SK-N-SH treated with all-trans-retinoic acid at 6 μM for 48 hours (cell line): Measurements from ENCODE around the gene POP4.

Source experiments
- ESRRG ChIP-seq: fragments of 250-450 bp; sonication (Bioruptor Pico); IDR thresholded peaks from 2 replicates; pipeline ENCODE4 v1.6.1; 2021; ENCODE audit warnings: mild to moderate bottlenecking
- PPARA ChIP-seq: fragments of 250-450 bp; sonication (Bioruptor Pico); IDR thresholded peaks from 2 replicates; pipeline ENCODE4 v1.5.0; 2020; ENCODE audit warnings: mild to moderate bottlenecking, borderline replicate concordance
- SNAI2 ChIP-seq: fragments of 250-450 bp; sonication (Bioruptor Pico); IDR thresholded peaks from 2 replicates; pipeline ENCODE4 v1.5.0; 2020; ENCODE audit warnings: mild to moderate bottlenecking, moderate library complexity
- ZFP3 ChIP-seq: fragments of 250-450 bp; sonication (Bioruptor Pico); IDR thresholded peaks from 2 replicates; pipeline ENCODE4 v1.5.0; 2020; ENCODE audit warnings: mild to moderate bottlenecking, moderate library complexity
- ZFP30 ChIP-seq: fragments of 450-650 bp; formaldehyde crosslinking; IDR thresholded peaks from 2 replicates; pipeline ENCODE4 v1.5.0; 2022; ENCODE audit warnings: mild to moderate bottlenecking, moderate library complexity
- ZNF565 ChIP-seq: fragments of 450-650 bp; formaldehyde crosslinking; conservative IDR thresholded peaks from 2 replicates; pipeline ENCODE4 v1.5.0; 2020; ENCODE audit warnings: low read depth, mild to moderate bottlenecking, moderate library complexity
- ZNF8 ChIP-seq: fragments of 450-650 bp; formaldehyde crosslinking; IDR thresholded peaks from 2 replicates; pipeline ENCODE4 v1.5.0; 2020; ENCODE audit warnings: mild to moderate bottlenecking, moderate library complexity
- TF ChIP-seq, protein P1 (sequence below): fragments of 250-450 bp; sonication (Bioruptor Pico); IDR thresholded peaks from 2 replicates; pipeline ENCODE4 v1.8.0; 2020; ENCODE audit warnings: mild to moderate bottlenecking, moderate library complexity, borderline replicate concordance
- TF ChIP-seq, protein P2 (sequence below): fragments of 250-450 bp; sonication (Bioruptor Pico); IDR thresholded peaks from 2 replicates; pipeline ENCODE4 v1.5.1; 2021; ENCODE audit warnings: mild to moderate bottlenecking, moderate library complexity
- TF ChIP-seq, protein P3 (sequence below): fragments of 250-450 bp; sonication (Bioruptor Pico); IDR thresholded peaks from 2 replicates; pipeline ENCODE4 v1.5.1; 2020; ENCODE audit warnings: low read depth, mild to moderate bottlenecking, moderate library complexity
- TF ChIP-seq, protein P4 (sequence below): fragments of 250-450 bp; sonication (Bioruptor Pico); IDR thresholded peaks from 2 replicates; pipeline ENCODE4 v1.8.0; 2021; ENCODE audit warnings: low read depth, mild to moderate bottlenecking, moderate library complexity, borderline replicate concordance

DNA sequence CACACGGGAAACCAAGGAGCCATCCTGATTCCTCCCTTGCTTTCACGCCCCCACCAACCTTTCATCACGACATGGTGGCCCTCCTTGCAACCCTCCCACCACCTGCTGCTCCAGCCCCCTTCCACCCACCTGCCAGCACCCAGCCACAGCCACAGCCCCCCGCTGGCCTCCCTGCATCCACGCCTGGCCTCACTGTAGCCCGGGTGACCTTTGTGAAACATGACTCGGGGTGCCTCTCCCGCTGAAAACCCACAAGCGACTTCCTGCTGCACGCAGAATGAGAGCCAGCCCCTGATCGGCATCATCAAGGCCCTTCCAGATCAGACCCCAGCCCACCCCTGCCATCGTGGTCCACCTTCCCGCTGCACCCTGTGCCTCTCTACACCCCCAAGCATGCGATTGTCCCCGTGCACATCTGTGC is 14.9 kb downstream of the POP4 start:
- no peak for TF ChIP-seq ZFP30 (CRISPR knock-in tag)
- TF ChIP-seq ZFP3, result no peak
- TF ChIP-seq ZNF565 (CRISPR knock-in tag), result no peak
- TF ChIP-seq SNAI2 (CRISPR knock-in tag), result no peak
- TF ChIP-seq ZNF8 (CRISPR knock-in tag), result no peak
- TF ChIP-seq, protein P1, sequence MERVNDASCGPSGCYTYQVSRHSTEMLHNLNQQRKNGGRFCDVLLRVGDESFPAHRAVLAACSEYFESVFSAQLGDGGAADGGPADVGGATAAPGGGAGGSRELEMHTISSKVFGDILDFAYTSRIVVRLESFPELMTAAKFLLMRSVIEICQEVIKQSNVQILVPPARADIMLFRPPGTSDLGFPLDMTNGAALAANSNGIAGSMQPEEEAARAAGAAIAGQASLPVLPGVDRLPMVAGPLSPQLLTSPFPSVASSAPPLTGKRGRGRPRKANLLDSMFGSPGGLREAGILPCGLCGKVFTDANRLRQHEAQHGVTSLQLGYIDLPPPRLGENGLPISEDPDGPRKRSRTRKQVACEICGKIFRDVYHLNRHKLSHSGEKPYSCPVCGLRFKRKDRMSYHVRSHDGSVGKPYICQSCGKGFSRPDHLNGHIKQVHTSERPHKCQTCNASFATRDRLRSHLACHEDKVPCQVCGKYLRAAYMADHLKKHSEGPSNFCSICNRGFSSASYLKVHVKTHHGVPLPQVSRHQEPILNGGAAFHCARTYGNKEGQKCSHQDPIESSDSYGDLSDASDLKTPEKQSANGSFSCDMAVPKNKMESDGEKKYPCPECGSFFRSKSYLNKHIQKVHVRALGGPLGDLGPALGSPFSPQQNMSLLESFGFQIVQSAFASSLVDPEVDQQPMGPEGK (CRISPR knock-in tag), result no peak
- TF ChIP-seq, protein P2, sequence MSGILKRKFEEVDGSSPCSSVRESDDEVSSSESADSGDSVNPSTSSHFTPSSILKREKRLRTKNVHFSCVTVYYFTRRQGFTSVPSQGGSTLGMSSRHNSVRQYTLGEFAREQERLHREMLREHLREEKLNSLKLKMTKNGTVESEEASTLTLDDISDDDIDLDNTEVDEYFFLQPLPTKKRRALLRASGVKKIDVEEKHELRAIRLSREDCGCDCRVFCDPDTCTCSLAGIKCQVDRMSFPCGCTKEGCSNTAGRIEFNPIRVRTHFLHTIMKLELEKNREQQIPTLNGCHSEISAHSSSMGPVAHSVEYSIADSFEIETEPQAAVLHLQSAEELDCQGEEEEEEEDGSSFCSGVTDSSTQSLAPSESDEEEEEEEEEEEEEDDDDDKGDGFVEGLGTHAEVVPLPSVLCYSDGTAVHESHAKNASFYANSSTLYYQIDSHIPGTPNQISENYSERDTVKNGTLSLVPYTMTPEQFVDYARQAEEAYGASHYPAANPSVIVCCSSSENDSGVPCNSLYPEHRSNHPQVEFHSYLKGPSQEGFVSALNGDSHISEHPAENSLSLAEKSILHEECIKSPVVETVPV (CRISPR knock-in tag), result no peak
- TF ChIP-seq, protein P3, sequence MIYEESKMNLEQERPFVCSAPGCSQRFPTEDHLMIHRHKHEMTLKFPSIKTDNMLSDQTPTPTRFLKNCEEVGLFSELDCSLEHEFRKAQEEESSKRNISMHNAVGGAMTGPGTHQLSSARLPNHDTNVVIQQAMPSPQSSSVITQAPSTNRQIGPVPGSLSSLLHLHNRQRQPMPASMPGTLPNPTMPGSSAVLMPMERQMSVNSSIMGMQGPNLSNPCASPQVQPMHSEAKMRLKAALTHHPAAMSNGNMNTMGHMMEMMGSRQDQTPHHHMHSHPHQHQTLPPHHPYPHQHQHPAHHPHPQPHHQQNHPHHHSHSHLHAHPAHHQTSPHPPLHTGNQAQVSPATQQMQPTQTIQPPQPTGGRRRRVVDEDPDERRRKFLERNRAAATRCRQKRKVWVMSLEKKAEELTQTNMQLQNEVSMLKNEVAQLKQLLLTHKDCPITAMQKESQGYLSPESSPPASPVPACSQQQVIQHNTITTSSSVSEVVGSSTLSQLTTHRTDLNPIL, result no peak
- no peak for TF ChIP-seq ESRRG (CRISPR knock-in tag)
- TF ChIP-seq PPARA (CRISPR knock-in tag), result no peak
- TF ChIP-seq, protein P4, sequence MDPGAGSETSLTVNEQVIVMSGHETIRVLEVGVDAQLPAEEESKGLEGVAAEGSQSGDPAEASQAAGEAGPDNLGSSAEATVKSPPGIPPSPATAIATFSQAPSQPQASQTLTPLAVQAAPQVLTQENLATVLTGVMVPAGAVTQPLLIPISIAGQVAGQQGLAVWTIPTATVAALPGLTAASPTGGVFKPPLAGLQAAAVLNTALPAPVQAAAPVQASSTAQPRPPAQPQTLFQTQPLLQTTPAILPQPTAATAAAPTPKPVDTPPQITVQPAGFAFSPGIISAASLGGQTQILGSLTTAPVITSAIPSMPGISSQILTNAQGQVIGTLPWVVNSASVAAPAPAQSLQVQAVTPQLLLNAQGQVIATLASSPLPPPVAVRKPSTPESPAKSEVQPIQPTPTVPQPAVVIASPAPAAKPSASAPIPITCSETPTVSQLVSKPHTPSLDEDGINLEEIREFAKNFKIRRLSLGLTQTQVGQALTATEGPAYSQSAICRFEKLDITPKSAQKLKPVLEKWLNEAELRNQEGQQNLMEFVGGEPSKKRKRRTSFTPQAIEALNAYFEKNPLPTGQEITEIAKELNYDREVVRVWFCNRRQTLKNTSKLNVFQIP (CRISPR knock-in tag), result no peak
